ENCODE data around the gene MBL2. TPM values are rescaled to one million over a fixed set of nuclear protein-coding genes. Genes with fewer than 3 reads are reported as not detected.
A peak's percentile ranks its signal among the peaks of the same experiment; 100 is the strongest.

MBL2 gene
- total RNA-seq, 1 experiment from 2014 or later: not detected

DNA sequence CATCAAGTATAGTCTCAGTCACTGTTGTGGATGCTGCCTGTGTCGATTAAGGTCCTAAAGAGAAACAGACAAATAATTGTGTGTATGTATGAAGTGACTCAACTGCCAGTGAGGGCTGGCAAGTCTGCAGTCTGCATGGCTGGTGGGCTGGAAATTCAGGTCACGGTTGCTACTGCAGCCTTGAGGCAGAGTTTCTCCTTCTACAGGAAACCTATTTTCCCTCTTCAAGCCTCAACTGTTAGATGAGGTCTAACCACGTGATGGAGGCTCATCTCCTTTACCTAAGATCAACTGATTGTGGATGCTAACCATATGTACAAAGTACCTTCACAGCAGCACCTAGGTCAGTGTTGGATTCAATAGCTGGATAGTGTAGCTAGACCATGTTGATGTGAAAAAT, 29.9 kb downstream of the MBL2 start:
- DNase-seq (ENCODE audit: extremely low read depth, low read depth): no peak

- no peak for DNase-seq (ENCODE audit: extremely low read depth, low read depth)
These were observed 30.7 kb downstream of the MBL2 start for GRCh38 chr10:52741851-52742250.

DNA sequence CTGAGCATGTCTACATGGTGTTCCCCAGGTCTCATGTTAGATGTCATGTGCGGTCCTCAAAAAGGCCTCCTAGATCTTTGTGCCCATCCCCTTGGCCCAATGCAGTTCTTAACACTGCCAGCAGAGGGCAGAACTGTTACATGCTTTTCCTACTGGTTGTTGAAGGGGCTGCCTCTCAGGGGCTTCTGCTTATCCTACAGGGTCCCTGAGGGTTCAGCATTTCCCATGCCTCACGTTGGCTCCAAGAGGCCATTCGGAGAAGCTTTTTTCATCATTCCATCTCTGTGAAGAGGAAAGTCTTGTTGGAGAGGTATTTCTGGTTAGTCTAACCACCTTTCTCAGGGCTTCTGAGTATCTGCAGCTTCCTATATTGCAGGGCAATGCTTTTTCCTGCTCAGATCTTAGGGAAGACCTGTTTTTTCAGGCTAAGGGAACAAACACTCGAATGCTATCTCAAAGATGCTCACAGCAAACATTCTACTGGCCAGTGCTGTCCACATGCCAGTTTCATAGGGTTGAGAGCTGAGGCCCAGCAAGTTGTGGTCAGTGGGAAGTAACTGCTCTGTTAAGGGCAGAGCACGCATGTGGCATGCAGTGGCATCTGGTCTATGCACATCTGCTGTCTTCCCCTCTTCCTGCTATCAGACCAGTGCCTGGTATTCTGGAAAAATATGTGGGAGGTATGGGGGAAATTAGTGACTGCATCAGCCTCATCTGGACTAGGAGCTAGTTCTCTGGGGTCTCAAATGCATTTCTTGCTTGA, 31.5 kb downstream of the MBL2 start:
- peak; percentile 30 for DNase-seq (ENCODE audit: extremely low read depth, low read depth)

GRCh38 chr10:52740155-52740549, 32.4 kb downstream of the MBL2 start:
- DNase-seq (ENCODE audit: extremely low read depth, low read depth): no peak

GRCh38 chr10:52739380-52740154, 33.0 kb downstream of the MBL2 start:
- no peak for DNase-seq (ENCODE audit: extremely low read depth, low read depth)

GRCh38 chr10:52738951-52739350, 33.6 kb downstream of the MBL2 start:
- no peak for DNase-seq (ENCODE audit: extremely low read depth, low read depth)

DNA sequence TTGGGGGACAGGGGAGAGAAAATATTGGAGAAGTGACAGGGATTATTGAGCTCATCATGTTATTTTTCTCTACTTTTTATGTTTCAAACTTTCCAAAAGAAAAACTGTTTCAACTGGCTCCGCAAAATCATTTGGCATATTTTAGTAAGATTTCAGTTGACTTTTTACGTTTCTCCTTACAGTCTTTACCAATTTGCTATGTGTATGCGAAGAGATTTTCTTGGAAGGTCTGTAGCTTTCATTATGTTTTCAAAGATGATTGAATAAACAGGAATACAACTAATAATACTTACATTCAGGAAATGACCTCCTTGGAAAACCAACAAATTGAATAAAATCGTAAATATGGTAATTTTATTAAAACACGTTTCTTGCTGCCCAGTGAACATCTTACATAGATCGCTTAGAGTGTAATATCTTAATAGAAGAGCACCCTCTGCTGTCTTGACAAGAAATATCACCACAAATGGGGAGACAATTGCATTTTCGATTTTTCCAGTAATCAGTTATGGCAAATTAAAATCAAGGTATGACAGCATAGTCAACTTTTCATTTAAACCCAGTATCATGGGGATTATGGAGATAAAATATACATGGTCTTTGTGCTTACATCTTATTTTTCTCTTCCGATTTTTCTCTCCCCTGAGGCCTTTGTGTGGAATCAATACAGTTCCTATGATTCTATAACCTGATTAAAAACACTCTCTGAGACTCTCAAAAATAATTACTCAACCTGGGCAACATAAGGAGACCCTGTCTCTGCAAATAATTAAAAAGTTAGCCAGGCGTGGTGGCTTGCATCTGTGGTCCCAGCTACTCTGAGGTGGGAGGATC, 43.1 kb downstream of the MBL2 start:
- peak; percentile 22 for DNase-seq (ENCODE audit: extremely low read depth, low read depth)

DNA sequence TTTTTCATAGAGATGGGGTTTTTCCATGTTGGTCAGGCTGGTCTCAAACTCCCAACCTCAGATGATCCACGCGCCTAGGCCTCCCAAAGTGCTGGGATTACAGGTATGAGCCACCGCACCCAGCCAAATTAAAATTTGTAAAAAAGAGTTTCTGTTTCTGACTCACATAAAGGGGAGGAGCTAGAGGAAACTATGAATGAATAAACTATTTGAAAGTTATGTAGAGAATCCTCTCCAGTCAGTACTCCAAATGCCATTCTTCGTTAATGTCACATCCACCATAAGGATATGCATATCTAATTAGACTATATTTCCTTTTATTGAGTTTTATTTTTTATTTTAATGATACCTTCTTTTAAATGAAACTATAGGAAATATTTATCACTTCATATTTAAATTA, 52.6 kb downstream of the MBL2 start:
- DNase-seq (ENCODE audit: extremely low read depth, low read depth): no peak

All from NCI-H460 (cell line).